ENCODE results near the gene KCNQ1. TPM values are rescaled to one million over a fixed set of nuclear protein-coding genes. Genes with fewer than 3 reads are reported as not detected.

The KCNQ1 gene
- total RNA-seq, 1 donor from 2014 or later = 2.6 TPM

- Histone ChIP-seq H3K9ac (ENCODE audit: low read depth in 1 of 3, low read length in 3 of 3) (no peak overlapping the region), H3K4me3 (ENCODE audit: low read length in 3 of 3) (no peak overlapping the region), H3K36me3 (ENCODE audit: control insufficient read depth in 3 of 3, insufficient read depth in 3 of 3, low read length in 3 of 3) (no peaks in the 10 kb centered on the region), H3K4me1 (ENCODE audit: control insufficient read depth in 3 of 3, insufficient read depth in 3 of 3, low read length in 3 of 3) (peaks cover 4 to 17% (median 5%) of the 10 kb centered on the region in 3 donors), H3K9me3 (ENCODE audit: control insufficient read depth in 3 of 3, low read length in 3 of 3) (no peaks in the 10 kb centered on the region), H3K27me3 (ENCODE audit: control insufficient read depth in 3 of 3, insufficient read depth in 3 of 3, low read length in 3 of 3) (peaks cover 60 to 78% (median 63%) of the 10 kb centered on the region in 3 donors), H3K27ac (ENCODE audit: low read depth, low read length) (no peak overlapping the region)
Observed at GRCh38 chr11:2448661-2449547, 4.1 kb downstream of the KCNQ1 start.

- no peak overlapping the region for H3K9ac ChIP-seq (ENCODE audit: low read depth in 1 of 3, low read length in 3 of 3)
- no peaks in the 10 kb centered on the region for H3K9me3 ChIP-seq (ENCODE audit: control insufficient read depth in 3 of 3, low read length in 3 of 3)
- H3K4me3 ChIP-seq (ENCODE audit: low read length in 3 of 3) = no peak overlapping the region
- H3K4me1 ChIP-seq (ENCODE audit: control insufficient read depth in 3 of 3, insufficient read depth in 3 of 3, low read length in 3 of 3) = peaks cover 4 to 17% (median 5%) of the 10 kb centered on the region in 3 donors
- peaks cover 56 to 74% (median 59%) of the 10 kb centered on the region in 3 donors for H3K27me3 ChIP-seq (ENCODE audit: control insufficient read depth in 3 of 3, insufficient read depth in 3 of 3, low read length in 3 of 3)
- H3K27ac ChIP-seq (ENCODE audit: low read depth, low read length) = no peak overlapping the region
- H3K36me3 ChIP-seq (ENCODE audit: control insufficient read depth in 3 of 3, insufficient read depth in 3 of 3, low read length in 3 of 3) = no peaks in the 10 kb centered on the region
Observed at GRCh38 chr11:2449548-2450320, 4.9 kb downstream of the KCNQ1 start.

GRCh38 chr11:2450321-2451041 is 5.7 kb downstream of the KCNQ1 start:
- Histone ChIP-seq H3K4me3 (ENCODE audit: low read length in 3 of 3) (no peak overlapping the region), H3K27ac (ENCODE audit: low read depth, low read length) (no peak overlapping the region), H3K9me3 (ENCODE audit: control insufficient read depth in 3 of 3, low read length in 3 of 3) (no peaks in the 10 kb centered on the region), H3K36me3 (ENCODE audit: control insufficient read depth in 3 of 3, insufficient read depth in 3 of 3, low read length in 3 of 3) (no peaks in the 10 kb centered on the region), H3K4me1 (ENCODE audit: control insufficient read depth in 3 of 3, insufficient read depth in 3 of 3, low read length in 3 of 3) (peaks cover 4 to 17% (median 5%) of the 10 kb centered on the region in 3 donors), H3K27me3 (ENCODE audit: control insufficient read depth in 3 of 3, insufficient read depth in 3 of 3, low read length in 3 of 3) (peaks cover 52 to 71% (median 57%) of the 10 kb centered on the region in 3 donors), H3K9ac (ENCODE audit: low read depth in 1 of 3, low read length in 3 of 3) (no peak overlapping the region)

GRCh38 chr11:2451336-2451735 is 6.5 kb downstream of the KCNQ1 start:
- H3K9ac ChIP-seq (ENCODE audit: low read depth in 1 of 3, low read length in 3 of 3) = no peak overlapping the region
- H3K4me3 ChIP-seq (ENCODE audit: low read length in 3 of 3) = no peak overlapping the region
- H3K36me3 ChIP-seq (ENCODE audit: control insufficient read depth in 3 of 3, insufficient read depth in 3 of 3, low read length in 3 of 3) = no peaks in the 10 kb centered on the region
- H3K4me1 ChIP-seq (ENCODE audit: control insufficient read depth in 3 of 3, insufficient read depth in 3 of 3, low read length in 3 of 3) = peaks cover 4 to 17% (median 5%) of the 10 kb centered on the region in 3 donors
- H3K9me3 ChIP-seq (ENCODE audit: control insufficient read depth in 3 of 3, low read length in 3 of 3) = no peaks in the 10 kb centered on the region
- no peak overlapping the region for H3K27ac ChIP-seq (ENCODE audit: low read depth, low read length)
- H3K27me3 ChIP-seq (ENCODE audit: control insufficient read depth in 3 of 3, insufficient read depth in 3 of 3, low read length in 3 of 3) = peaks cover 48 to 62% (median 48%) of the 10 kb centered on the region in 3 donors

GRCh38 chr11:2451916-2452315 is 7.1 kb downstream of the KCNQ1 start:
- Histone ChIP-seq H3K27ac (ENCODE audit: low read depth, low read length) (no peak overlapping the region), H3K36me3 (ENCODE audit: control insufficient read depth in 3 of 3, insufficient read depth in 3 of 3, low read length in 3 of 3) (no peaks in the 10 kb centered on the region), H3K27me3 (ENCODE audit: control insufficient read depth in 3 of 3, insufficient read depth in 3 of 3, low read length in 3 of 3) (peaks cover 43 to 56% (median 44%) of the 10 kb centered on the region in 3 donors), H3K4me3 (ENCODE audit: low read length in 3 of 3) (no peak overlapping the region), H3K9me3 (ENCODE audit: control insufficient read depth in 3 of 3, low read length in 3 of 3) (no peaks in the 10 kb centered on the region), H3K4me1 (ENCODE audit: control insufficient read depth in 3 of 3, insufficient read depth in 3 of 3, low read length in 3 of 3) (peaks cover 0 to 11% (median 4%) of the 10 kb centered on the region in 3 donors), H3K9ac (ENCODE audit: low read depth in 1 of 3, low read length in 3 of 3) (no peak overlapping the region)

- H3K27me3 ChIP-seq (ENCODE audit: control insufficient read depth in 3 of 3, insufficient read depth in 3 of 3, low read length in 3 of 3) = peaks cover 37 to 51% (median 39%) of the 10 kb centered on the region in 3 donors
- H3K4me1 ChIP-seq (ENCODE audit: control insufficient read depth in 3 of 3, insufficient read depth in 3 of 3, low read length in 3 of 3) = peaks cover 0 to 6% (median under 1%) of the 10 kb centered on the region in 3 donors
- H3K36me3 ChIP-seq (ENCODE audit: control insufficient read depth in 3 of 3, insufficient read depth in 3 of 3, low read length in 3 of 3) = no peaks in the 10 kb centered on the region
- no peaks in the 10 kb centered on the region for H3K9me3 ChIP-seq (ENCODE audit: control insufficient read depth in 3 of 3, low read length in 3 of 3)
- H3K4me3 ChIP-seq (ENCODE audit: low read length in 3 of 3) = no peak overlapping the region
- no peak overlapping the region for H3K9ac ChIP-seq (ENCODE audit: low read depth in 1 of 3, low read length in 3 of 3)
- no peak overlapping the region for H3K27ac ChIP-seq (ENCODE audit: low read depth, low read length)
Observed at GRCh38 chr11:2452321-2453012, 7.7 kb downstream of the KCNQ1 start.

GRCh38 chr11:2453436-2453835 is 8.6 kb downstream of the KCNQ1 start:
- no peak overlapping the region for H3K27ac ChIP-seq (ENCODE audit: low read depth, low read length)
- no peaks in the 10 kb centered on the region for H3K9me3 ChIP-seq (ENCODE audit: control insufficient read depth in 3 of 3, low read length in 3 of 3)
- no peaks in the 10 kb centered on the region for H3K36me3 ChIP-seq (ENCODE audit: control insufficient read depth in 3 of 3, insufficient read depth in 3 of 3, low read length in 3 of 3)
- no peak overlapping the region for H3K9ac ChIP-seq (ENCODE audit: low read depth in 1 of 3, low read length in 3 of 3)
- no peak overlapping the region for H3K4me3 ChIP-seq (ENCODE audit: low read length in 3 of 3)
- peaks cover 29 to 42% (median 29%) of the 10 kb centered on the region in 3 donors for H3K27me3 ChIP-seq (ENCODE audit: control insufficient read depth in 3 of 3, insufficient read depth in 3 of 3, low read length in 3 of 3)
- H3K4me1 ChIP-seq (ENCODE audit: control insufficient read depth in 3 of 3, insufficient read depth in 3 of 3, low read length in 3 of 3) = no peaks in the 10 kb centered on the region

- Histone ChIP-seq H3K36me3 (ENCODE audit: control insufficient read depth in 3 of 3, insufficient read depth in 3 of 3, low read length in 3 of 3) (no peaks in the 10 kb centered on the region), H3K4me1 (ENCODE audit: control insufficient read depth in 3 of 3, insufficient read depth in 3 of 3, low read length in 3 of 3) (no peaks in the 10 kb centered on the region), H3K4me3 (ENCODE audit: low read length in 3 of 3) (no peak overlapping the region), H3K27me3 (ENCODE audit: control insufficient read depth in 3 of 3, insufficient read depth in 3 of 3, low read length in 3 of 3) (peaks cover 0 to 4% (median 0%) of the 10 kb centered on the region in 3 donors), H3K27ac (ENCODE audit: low read depth, low read length) (no peak overlapping the region), H3K9ac (ENCODE audit: low read depth in 1 of 3, low read length in 3 of 3) (no peak overlapping the region), H3K9me3 (ENCODE audit: control insufficient read depth in 3 of 3, low read length in 3 of 3) (no peaks in the 10 kb centered on the region)
Observed at GRCh38 chr11:2458321-2458720, 13.5 kb downstream of the KCNQ1 start.

- H3K27me3 ChIP-seq (ENCODE audit: control insufficient read depth in 3 of 3, insufficient read depth in 3 of 3, low read length in 3 of 3) = no peaks in the 10 kb centered on the region
- H3K9ac ChIP-seq (ENCODE audit: low read depth in 1 of 3, low read length in 3 of 3) = no peak overlapping the region
- H3K9me3 ChIP-seq (ENCODE audit: control insufficient read depth in 3 of 3, low read length in 3 of 3) = no peaks in the 10 kb centered on the region
- H3K27ac ChIP-seq (ENCODE audit: low read depth, low read length) = no peak overlapping the region
- no peaks in the 10 kb centered on the region for H3K36me3 ChIP-seq (ENCODE audit: control insufficient read depth in 3 of 3, insufficient read depth in 3 of 3, low read length in 3 of 3)
- no peaks in the 10 kb centered on the region for H3K4me1 ChIP-seq (ENCODE audit: control insufficient read depth in 3 of 3, insufficient read depth in 3 of 3, low read length in 3 of 3)
- no peak overlapping the region for H3K4me3 ChIP-seq (ENCODE audit: low read length in 3 of 3)
Observed at GRCh38 chr11:2459016-2459725, 14.4 kb downstream of the KCNQ1 start.

All from skeletal muscle tissue (tissue), 4 donors.